GM18951 (cell line): ENCODE results near the gene STX5.
"Not testable (repeated sequence)": the region's sequence is repeated elsewhere in the genome, so short reads cannot be mapped to it uniquely, and the experiment has no call there.

Experiments
- POLR2A ChIP-seq: IDR thresholded peaks from 4 replicates; pipeline ENCODE4 v1.6.1; 2011; ENCODE audit warnings: mild to moderate bottlenecking; ENCODE audit not compliant: insufficient read length, insufficient read depth; ENCODE audit errors: extremely low read depth
- in situ Hi-C: fragments of 300-500 bp; cut with MboI; formaldehyde crosslinking; loops from one replicate; pipeline ENCODE4 v1.12.0; 2022; ENCODE audit warnings: low sequenced_read_pairs, mixed read lengths, inconsistent platforms; ENCODE audit not compliant: unreplicated experiment

Gene STX5

GRCh38 chr11:62775646-62776045 is 56.2 kb downstream of the STX5 start:
- in situ Hi-C loops, result no loop called here
- TF ChIP-seq POLR2A, result no peak

GRCh38 chr11:62774407-62774806 is 57.4 kb downstream of the STX5 start:
- in situ Hi-C loops, result no loop called here

DNA sequence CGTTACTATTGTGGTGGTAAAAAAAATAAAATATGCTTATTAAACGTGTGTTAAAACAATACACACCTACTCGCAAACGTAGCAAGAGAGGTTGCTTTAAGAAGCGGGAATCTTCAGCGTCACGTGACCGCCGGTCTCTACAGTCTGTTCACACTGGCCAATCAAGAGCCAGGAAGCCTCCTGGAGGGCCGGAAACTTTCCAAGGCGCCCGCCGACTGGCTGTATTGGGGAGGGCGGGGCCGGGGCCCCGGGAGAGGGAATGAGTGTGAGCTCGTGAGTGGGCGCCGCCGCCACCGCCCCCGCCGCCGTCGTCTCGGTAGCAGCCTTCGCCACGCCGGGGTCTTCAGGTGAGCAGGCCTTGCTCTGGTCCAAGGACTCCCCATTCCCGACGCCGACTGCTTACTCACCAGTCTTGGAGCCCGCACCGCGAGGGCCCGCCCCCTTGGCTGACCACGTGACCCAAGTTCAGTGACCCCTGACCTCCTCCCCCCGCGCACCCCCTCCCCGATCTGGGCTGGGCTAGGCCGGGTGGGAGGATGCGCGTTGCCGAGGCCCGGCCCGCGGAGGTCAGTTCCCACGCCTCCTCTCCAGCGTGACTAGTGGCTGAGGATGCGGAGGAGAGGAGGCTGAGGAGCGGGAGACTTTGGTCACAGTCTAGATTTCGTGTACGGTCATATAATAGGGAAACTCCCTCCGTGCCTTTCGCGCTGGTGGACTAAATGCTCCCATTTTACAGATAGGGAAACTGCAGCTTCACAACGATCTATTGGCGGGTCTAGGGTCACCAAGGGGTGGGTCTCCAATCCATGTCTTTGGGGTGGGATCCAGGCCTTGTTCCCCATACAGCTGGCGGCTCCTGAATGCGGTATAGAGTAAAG is 60.5 kb downstream of the STX5 start, which contains the start of gene TAF6L:
TAF6L (plus strand) TSS at position 253 of the 878 bp plus-strand sequence. CDS start 4,388 bp downstream, outside the sequence.
- TF ChIP-seq POLR2A, result peak; percentile 82
- in situ Hi-C loops, result no loop called here

More at GRCh38 chr11:62774407-62774806, 57.4 kb downstream of the STX5 start:
- TF ChIP-seq POLR2A, result no peak

DNA sequence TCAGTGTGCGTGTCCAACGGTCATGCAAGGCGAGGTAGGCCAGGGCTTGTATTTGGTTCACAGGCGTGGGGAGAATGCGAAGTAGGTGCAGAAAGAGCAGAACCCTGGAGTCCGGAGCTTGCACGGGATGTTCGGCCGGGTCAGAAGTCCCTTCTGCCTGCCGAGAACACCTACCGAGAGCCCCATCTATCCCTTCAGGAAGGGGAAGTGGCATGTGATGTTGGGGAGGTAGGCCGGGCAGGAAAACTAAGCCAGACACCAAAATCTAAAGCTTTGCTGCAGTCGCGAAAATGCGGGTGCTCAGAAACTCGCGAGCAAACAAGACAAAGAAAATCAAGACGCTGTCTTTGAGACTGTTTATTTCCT is 61.1 kb downstream of the STX5 start:
- no peak for TF ChIP-seq POLR2A
- in situ Hi-C loops, result no loop called here

DNA sequence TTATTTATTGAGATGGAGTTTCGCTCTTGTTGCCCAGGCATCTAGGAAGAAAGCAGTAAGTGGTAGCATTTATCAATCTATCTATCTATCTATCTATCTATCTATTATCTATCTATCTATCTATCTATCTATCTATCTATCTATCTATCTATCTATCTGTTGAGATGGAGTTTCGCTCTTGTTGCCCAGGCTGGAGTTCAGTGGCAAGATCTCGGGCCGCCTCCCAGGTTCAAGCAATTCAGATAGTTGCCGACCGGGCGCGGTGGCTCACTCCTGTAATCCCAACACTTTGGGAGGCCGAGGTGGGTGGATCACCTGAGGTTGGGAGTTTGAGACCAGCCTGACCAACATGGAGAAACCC is 71.0 kb downstream of the STX5 start:
- in situ Hi-C loops, result not testable (repeated sequence)

GRCh38 chr11:62757846-62758788 is 73.7 kb downstream of the STX5 start:
- no peak for TF ChIP-seq POLR2A
- in situ Hi-C loops, result no loop called here
